ENCODE measurements around the gene TBC1D9B.

- TF ChIP-seq CTCF (IDR thresholded peaks at IDR 0.05), result no peak
- no peak for TF ChIP-seq POLR2A (IDR thresholded peaks at IDR 0.05)
Observed at GRCh38 chr5:179841621-179842020, 66.1 kb downstream of the TBC1D9B start.
